OCI-LY7 (cell line): ENCODE measurements around the gene INSC.

Experiments used
- CTCF ChIP-seq: fragments of 200-600 bp; sonication (generic); conservative IDR thresholded peaks from 2 replicates; pipeline ENCODE4 v1.5.1; 2014; ENCODE audit warnings: mild to moderate bottlenecking, antibody characterized with exemption, low read length, moderate library complexity, mixed read lengths
- EZH2phosphoT487 ChIP-seq: fragments of 200-600 bp; sonication (generic); IDR thresholded peaks from 2 replicates; pipeline ENCODE4 v1.6.1; 2018; ENCODE audit warnings: low read depth, borderline replicate concordance, mild to moderate bottlenecking, mixed run types, antibody characterized with exemption, low read length, moderate library complexity, mixed read lengths

DNA sequence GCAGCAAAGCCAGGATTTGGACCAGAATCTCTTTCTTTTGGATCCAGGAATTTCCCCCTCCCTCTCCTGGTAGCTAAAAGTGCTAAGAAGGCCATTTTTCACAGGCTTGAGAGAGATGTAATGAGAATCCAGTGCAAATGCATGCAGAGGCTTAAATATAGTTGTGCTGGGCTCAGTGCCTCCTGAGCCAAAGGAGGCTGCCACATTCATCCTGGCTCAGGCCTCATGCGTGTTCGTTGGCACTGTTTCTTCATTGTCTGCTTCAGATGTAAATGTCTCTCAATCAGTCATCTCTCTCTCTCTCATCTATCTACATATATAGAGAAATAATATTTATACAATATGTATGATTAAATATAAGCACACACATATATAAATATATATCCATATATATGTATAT, 83.6 kb downstream of the INSC start:
- TF ChIP-seq CTCF (no peak), EZH2phosphoT487 (no peak)
